PC-3 (cell line): ENCODE results near the gene ROCK2. TPM values are rescaled to one million over a fixed set of nuclear protein-coding genes. Genes with fewer than 3 reads are reported as not detected.

Experiments used
- ATAC-seq: fragments of 200-7000 bp; cut with Tn5 transposase; 2 replicates; pipeline ENCODE4 v1.9.1; 2020; ENCODE audit warnings: mild to moderate bottlenecking, moderate library complexity
- BruUV-seq: library from RNA; stranded (reverse); fragments of 400-500 nt; replicated peaks from 2 replicates; lab custom pipeline; 2021; lab: Mats Ljungman, UMichigan
- CTCF ChIA-PET: fragments of 300-600 bp; sonication (Branson Sonifier 250); formaldehyde crosslinking; loops from one replicate; lab custom pipeline; 2022; ENCODE audit warnings: antibody characterized with exemption; lab: Charles Lee
- POLR2A ChIA-PET: fragments of 300-600 bp; sonication (Branson Sonifier 250); formaldehyde crosslinking; loops from one replicate; lab custom pipeline; 2022; ENCODE audit warnings: antibody characterized with exemption; ENCODE audit not compliant: unreplicated experiment; lab: Charles Lee
- DNase-seq: peaks from one replicate; pipeline ENCODE4 v3.0.0-alpha.2; 2015
- H2AFZ ChIP-seq: fragments of 300-600 bp; sonication (generic); 2 replicates; pipeline ENCODE4 v1.6.0; 2016; ENCODE audit warnings: antibody characterized with exemption, low read length
- H3F3A ChIP-seq: fragments of 300-600 bp; sonication (generic); one replicate; pipeline ENCODE4 v1.6.0; 2017; ENCODE audit warnings: antibody characterized with exemption, low read length, control low read depth, mild to moderate bottlenecking; ENCODE audit not compliant: unreplicated experiment
- H3K27ac ChIP-seq: fragments of 300-600 bp; sonication (generic); 2 replicates; pipeline ENCODE4 v1.5.1; 2016; ENCODE audit warnings: mild to moderate bottlenecking, low read length
- H3K27me3 ChIP-seq: fragments of 300-600 bp; sonication (generic); 2 replicates; pipeline ENCODE4 v1.6.1; 2016; ENCODE audit warnings: low read length, mixed read lengths
- H3K36me3 ChIP-seq: fragments of 300-600 bp; sonication (generic); 2 replicates; pipeline ENCODE4 v1.6.1; 2016; ENCODE audit warnings: low read depth, mixed run types, low read length, mixed read lengths
- H3K4me1 ChIP-seq: fragments of 300-600 bp; sonication (generic); 2 replicates; pipeline ENCODE4 v1.5.1; 2016; ENCODE audit warnings: low read length; ENCODE audit not compliant: insufficient read depth
- H3K4me2 ChIP-seq: fragments of 300-600 bp; sonication (generic); 2 replicates; pipeline ENCODE4 v1.6.0; 2016; ENCODE audit warnings: low read length
- H3K4me3 ChIP-seq: fragments of 300-600 bp; sonication (generic); 2 replicates; pipeline ENCODE4 v1.5.1; 2016; ENCODE audit warnings: mild to moderate bottlenecking, low read length, mixed read lengths
- H3K79me2 ChIP-seq: fragments of 300-600 bp; sonication (generic); 2 replicates; pipeline ENCODE4 v1.6.1; 2017; ENCODE audit warnings: low read length, mixed read lengths
- H3K9ac ChIP-seq: fragments of 300-600 bp; sonication (generic); 2 replicates; pipeline ENCODE4 v1.6.0; 2016; ENCODE audit warnings: mild to moderate bottlenecking, low read length
- H3K9me2 ChIP-seq: fragments of 300-600 bp; sonication (generic); replicated peaks from 2 replicates; pipeline ENCODE4 v1.6.1; 2016; ENCODE audit warnings: mixed run types, low read length, mixed read lengths
- H3K9me3 ChIP-seq: fragments of 300-600 bp; sonication (generic); 2 replicates; pipeline ENCODE4 v1.6.1; 2016; ENCODE audit warnings: low read length, mixed read lengths
- H4K20me1 ChIP-seq: fragments of 300-600 bp; sonication (generic); 2 replicates; pipeline ENCODE4 v1.6.1; 2016; ENCODE audit warnings: low read length, mixed read lengths
- CTCF ChIP-seq: fragments of 300-600 bp; sonication (generic); conservative IDR thresholded peaks from 2 replicates; pipeline ENCODE4 v1.5.1; 2017; ENCODE audit warnings: antibody characterized with exemption, low read depth, mild to moderate bottlenecking, low read length
- EZH2 ChIP-seq: fragments of 300-600 bp; sonication (generic); IDR thresholded peaks from one replicate; pipeline ENCODE4 v1.6.1; 2017; ENCODE audit warnings: antibody characterized with exemption, mild to moderate bottlenecking, low read length; ENCODE audit not compliant: unreplicated experiment
- EZH2phosphoT487 ChIP-seq: fragments of 300-600 bp; sonication (generic); IDR thresholded peaks from 2 replicates; pipeline ENCODE4 v1.6.1; 2018; ENCODE audit warnings: mild to moderate bottlenecking, antibody characterized with exemption, low read length, borderline replicate concordance
- intact Hi-C: fragments of 100-400 bp; cut with micrococcal nuclease; formaldehyde crosslinking; loops from 2 replicates; pipeline ENCODE4 v1.9.0; 2023
- total RNA-seq: library from RNA; depleted of rRNA; stranded (reverse); fragments of >200 nt; gene quantifications from 2 replicates; pipeline ENCODE4 v1.2.3, GENCODE V29; 2014

The ROCK2 gene
- total RNA-seq, 1 experiment from 2014 or later, result 35.3 TPM

- POLR2A ChIA-PET, result no interaction called here
These were observed 29.2 kb downstream of the ROCK2 start for GRCh38 chr2:11315074-11315705.

GRCh38 chr2:11314487-11314886, 29.9 kb downstream of the ROCK2 start:
- ChIA-PET POLR2A (no interaction called here), CTCF (no interaction called here)
- Histone ChIP-seq H4K20me1 (peaks cover 40% of the 10 kb centered on the region), H3K4me2 (no peak overlapping the region), H3K9me2 (no peaks in the 10 kb centered on the region), H3K4me3 (no peak overlapping the region), H3F3A (no peaks in the 10 kb centered on the region), H3K27me3 (no peaks in the 10 kb centered on the region), H3K9ac (no peak overlapping the region), H3K27ac (no peak overlapping the region), H3K36me3 (no peaks in the 10 kb centered on the region), H3K4me1 (no peaks in the 10 kb centered on the region), H3K9me3 (no peaks in the 10 kb centered on the region), H2AFZ (no peak overlapping the region), H3K79me2 (peaks cover 78% of the 10 kb centered on the region)
- intact Hi-C loops, result no loop called here
- no TSS peak for BruUV-seq
- ATAC-seq (no peak), DNase-seq (no peak)
- TF ChIP-seq CTCF, result no peak
- no peak for TF ChIP-seq EZH2
- no peak for TF ChIP-seq EZH2phosphoT487

More at GRCh38 chr2:11315074-11315705, 29.2 kb downstream of the ROCK2 start:
- ATAC-seq (no peak), DNase-seq (no peak)
- no TSS peak for BruUV-seq
- CTCF ChIA-PET, result no interaction called here
- Histone ChIP-seq H3F3A (no peaks in the 10 kb centered on the region), H3K4me2 (no peak overlapping the region), H3K27me3 (no peaks in the 10 kb centered on the region), H3K36me3 (no peaks in the 10 kb centered on the region), H3K9me2 (no peaks in the 10 kb centered on the region), H3K79me2 (peaks cover 76% of the 10 kb centered on the region), H4K20me1 (peaks cover 44% of the 10 kb centered on the region), H3K9me3 (no peaks in the 10 kb centered on the region), H3K9ac (no peak overlapping the region), H3K27ac (no peak overlapping the region), H3K4me3 (no peak overlapping the region), H3K4me1 (no peaks in the 10 kb centered on the region), H2AFZ (no peak overlapping the region)
- no peak for TF ChIP-seq CTCF
- TF ChIP-seq EZH2, result no peak
- no peak for TF ChIP-seq EZH2phosphoT487
- intact Hi-C loops, result no loop called here

- Histone ChIP-seq H3K9me3 (no peaks in the 10 kb centered on the region), H3K79me2 (peaks cover 92% of the 10 kb centered on the region), H3K27me3 (no peaks in the 10 kb centered on the region), H3K4me2 (no peak overlapping the region), H4K20me1 (peaks cover 40% of the 10 kb centered on the region), H3K27ac (no peak overlapping the region), H3K9me2 (no peaks in the 10 kb centered on the region), H3K36me3 (no peaks in the 10 kb centered on the region), H3F3A (no peaks in the 10 kb centered on the region), H3K9ac (no peak overlapping the region), H3K4me3 (no peak overlapping the region), H2AFZ (no peak overlapping the region), H3K4me1 (no peaks in the 10 kb centered on the region)
- TF ChIP-seq CTCF (no peak), EZH2phosphoT487 (no peak)
- intact Hi-C loops, result no loop called here
- no TSS peak for BruUV-seq
- CTCF ChIA-PET, result no interaction called here
- POLR2A ChIA-PET, result no interaction called here
- DNase-seq, result no peak
- ATAC-seq, result no peak
These were observed 31.5 kb downstream of the ROCK2 start for GRCh38 chr2:11312770-11313471.
